Endothelial cell of umbilical vein (primary cell): ENCODE results near the gene NEDD4L. TPM values are rescaled to one million over a fixed set of nuclear protein-coding genes. Genes with fewer than 3 reads are reported as not detected.

Experiments
- BruUV-seq: library from RNA; stranded (reverse); fragments of 400-500 nt; replicated peaks from 2 replicates; lab custom pipeline; 2021; lab: Mats Ljungman, UMichigan
- CTCF ChIA-PET: fragments of 300-600, 350-600 bp; sonication (Branson Sonifier 250); formaldehyde crosslinking; loops from one replicate; lab custom pipeline; 2021; ENCODE audit warnings: antibody characterized with exemption, inconsistent platforms; lab: Charles Lee
- POLR2A ChIA-PET: fragments of 300-600, 350-600 bp; sonication (Branson Sonifier 250); formaldehyde crosslinking; loops from one replicate; lab custom pipeline; 2021; ENCODE audit warnings: antibody characterized with exemption, inconsistent platforms; lab: Charles Lee
- DNase-seq: peaks from one replicate; pipeline ENCODE4 v3.0.0-alpha.2; 2011; ENCODE audit warnings: low read depth, low spot score
- FAIRE-seq: peaks from 2 replicates; lab custom pipeline; 2011; peaks lifted over from hg19 to GRCh38; lab: Jason Lieb, UNC
- H2AFZ ChIP-seq: 2 replicates; pipeline ENCODE4 v1.6.0; 2012; ENCODE audit warnings: low read depth, low read length, control low read depth, inconsistent platforms
- H3K27ac ChIP-seq: 2 replicates; pipeline ENCODE4 v1.5.1; 2011; ENCODE audit warnings: low read depth, mild to moderate bottlenecking, control low read depth, low read length, moderate library complexity; ENCODE audit not compliant: insufficient read depth
- H3K27me3 ChIP-seq, 2 experiments: 2 replicates each; pipeline versions ENCODE4 v1.6.0 to v1.6.1; 2011; ENCODE audit warnings: low read length in 2 of 2, mixed read lengths in 1 of 2; ENCODE audit not compliant: control insufficient read depth in 2 of 2, insufficient read depth in 2 of 2
- H3K36me3 ChIP-seq, 2 experiments: 2 replicates in 1 of 2; 3 replicates in 1 of 2; pipeline ENCODE4 v1.5.1; 2011; ENCODE audit warnings: low read length in 2 of 2, mild to moderate bottlenecking in 1 of 2, moderate library complexity in 1 of 2; ENCODE audit not compliant: control insufficient read depth in 2 of 2, insufficient read depth in 2 of 2; ENCODE audit errors: extremely low read depth in 1 of 2
- H3K4me1 ChIP-seq: 3 replicates; pipeline ENCODE4 v1.5.1; 2011; ENCODE audit warnings: mild to moderate bottlenecking, low read length; ENCODE audit not compliant: control insufficient read depth, insufficient read depth; ENCODE audit errors: extremely low read depth
- H3K4me2 ChIP-seq: 2 replicates; pipeline ENCODE4 v1.6.1; 2011; ENCODE audit warnings: low read length, control low read depth, mixed read lengths; ENCODE audit not compliant: insufficient read depth
- H3K4me3 ChIP-seq, 3 experiments: fragments of 200-600 bp in 1 of 3; sonication (generic), shearing (Covaris generic) in 1 of 3; replicated peaks in 1 of 3; 2 replicates each; pipeline ENCODE4 v1.5.1; 2011 to 2016; ENCODE audit warnings: control low read depth in 3 of 3, low read length in 3 of 3, mild to moderate bottlenecking in 2 of 3, inconsistent platforms in 1 of 3, low read depth in 1 of 3, moderate library complexity in 1 of 3; ENCODE audit not compliant: insufficient read depth in 1 of 3
- H3K79me2 ChIP-seq: 2 replicates; pipeline ENCODE4 v1.6.0; 2012; ENCODE audit warnings: low read length, inconsistent platforms; ENCODE audit not compliant: control insufficient read depth, insufficient read depth
- H3K9ac ChIP-seq: replicated peaks from 2 replicates; pipeline ENCODE3; 2011; ENCODE audit warnings: low read length, control low read depth; ENCODE audit not compliant: insufficient read depth; ENCODE audit errors: extremely low read depth
- H3K9me1 ChIP-seq: replicated peaks from 3 replicates; pipeline ENCODE4 v1.6.0; 2011; ENCODE audit warnings: mild to moderate bottlenecking, low read length; ENCODE audit not compliant: control insufficient read depth, insufficient read depth; ENCODE audit errors: extremely low read depth
- H3K9me3 ChIP-seq: replicated peaks from 2 replicates; pipeline ENCODE4 v1.5.1; 2012; ENCODE audit warnings: low read length, inconsistent platforms; ENCODE audit not compliant: control insufficient read depth, insufficient read depth
- H4K20me1 ChIP-seq: replicated peaks from 2 replicates; pipeline ENCODE3; 2011; ENCODE audit warnings: mild to moderate bottlenecking, low read length; ENCODE audit not compliant: control insufficient read depth, insufficient read depth; ENCODE audit errors: extremely low read depth
- CTCF ChIP-seq, 2 donors: IDR thresholded peaks; 1 replicate in 1 of 2; 2 replicates in 1 of 2; pipeline ENCODE4 v1.5.1; 2011; ENCODE audit warnings: low read length in 2 of 2, mild to moderate bottlenecking in 2 of 2, moderate library complexity in 2 of 2, control low read depth in 1 of 2, inconsistent platforms in 1 of 2, low read depth in 1 of 2; ENCODE audit not compliant: insufficient read depth in 1 of 2; ENCODE audit errors: extremely low read depth in 1 of 2
- EZH2 ChIP-seq: IDR thresholded peaks from 2 replicates; pipeline ENCODE4 v1.6.1; 2012; ENCODE audit warnings: borderline replicate concordance, low read depth, mild to moderate bottlenecking, moderate library complexity, low read length, inconsistent platforms; ENCODE audit not compliant: severe bottlenecking
- FOS ChIP-seq: IDR thresholded peaks from 2 replicates; pipeline ENCODE4 v1.6.1; 2011; ENCODE audit warnings: mild to moderate bottlenecking, low read length, moderate library complexity, borderline replicate concordance; ENCODE audit not compliant: insufficient read depth
- GATA2 ChIP-seq: IDR thresholded peaks from 2 replicates; pipeline ENCODE4 v1.7.0; 2011; ENCODE audit warnings: low read depth, mild to moderate bottlenecking, moderate library complexity, mixed read lengths, low read length; ENCODE audit not compliant: insufficient read length, insufficient read depth
- JUN ChIP-seq: IDR thresholded peaks from 2 replicates; pipeline ENCODE4 v1.6.1; 2011; ENCODE audit warnings: borderline replicate concordance, low read depth; ENCODE audit not compliant: insufficient read length, insufficient read depth
- MAX ChIP-seq: IDR thresholded peaks from 2 replicates; pipeline ENCODE4 v1.6.1; 2011; ENCODE audit not compliant: insufficient read depth, insufficient read length
- MYC ChIP-seq: IDR thresholded peaks from one replicate; pipeline ENCODE4 v1.6.1; 2011; ENCODE audit warnings: mild to moderate bottlenecking, low read depth, low read length
- POLR2A ChIP-seq: IDR thresholded peaks from 2 replicates; pipeline ENCODE4 v1.6.1; 2012; ENCODE audit warnings: low read depth, mild to moderate bottlenecking, control low read depth, low read length
- POLR2AphosphoS5 ChIP-seq: IDR thresholded peaks from 2 replicates; pipeline ENCODE4 v1.6.1; 2012; ENCODE audit warnings: low read depth, mild to moderate bottlenecking, control low read depth, low read length, moderate library complexity; ENCODE audit not compliant: insufficient read depth
- dilution Hi-C: fragments of 300-500 bp; cut with MboI; formaldehyde crosslinking; loops from one replicate; pipeline ENCODE4 v1.15.0; 2019; ENCODE audit warnings: low sequenced_read_pairs; ENCODE audit not compliant: extremely low pct_ligation_motif_present
- intact Hi-C: fragments of 100-400 bp; cut with micrococcal nuclease; formaldehyde crosslinking; loops from one replicate; pipeline ENCODE4 v1.10.0; 2022
- polyA plus RNA-seq, 4 experiments: library from polyadenylated mRNA; depleted of rRNA in 3 of 4; stranded (reverse) in 3 of 4; unstranded in 1 of 4; fragments of >200 nt; gene quantifications; 2 replicates each; pipeline versions ENCODE4 v1.2.1 to v1.2.3, GENCODE V29; 2011 to 2012; ENCODE audit warnings: missing spikeins in 1 of 4
- total RNA-seq: library from RNA; stranded (reverse); gene quantifications from 2 replicates; pipeline ENCODE4 v1.2.3, GENCODE V29; 2021

Gene NEDD4L
- total and polyA plus RNA-seq, 2 donors (not counting 3 experiments of a cell fraction or from before 2014, with no cell fraction given): 20.5 to 78.9 TPM

GRCh38 chr18:58438161-58438957, 394.3 kb downstream of the NEDD4L start:
- CTCF ChIA-PET: no interaction called here
- H3K9ac ChIP-seq: no peak overlapping the region
- dilution Hi-C loops: no loop called here

More at GRCh38 chr18:58438161-58438957, 394.3 kb downstream of the NEDD4L start:
- Histone ChIP-seq H4K20me1 (no peaks in the 10 kb centered on the region), H3K4me2 (no peak overlapping the region), H3K4me3 (no peak overlapping the region), H3K27ac (no peak overlapping the region), H3K36me3 (no peaks in the 10 kb centered on the region), H3K27me3 (peaks cover 5 to 7% of the 10 kb centered on the region in 2 experiments), H3K9me1 (no peaks in the 10 kb centered on the region), H3K9me3 (no peaks in the 10 kb centered on the region), H2AFZ (no peak overlapping the region), H3K79me2 (no peaks in the 10 kb centered on the region), H3K4me1 (no peaks in the 10 kb centered on the region)
- no TSS peak for BruUV-seq
- POLR2A ChIA-PET: no interaction called here
- TF ChIP-seq GATA2 (no peak), CTCF (IDR thresholded peaks at IDR 0.05; ENCODE audit: extremely low read depth in 1 of 2, insufficient read depth in 1 of 2, low read depth in 1 of 2, low read length in 2 of 2) (no peak), POLR2AphosphoS5 (no peak), EZH2 (no peak), JUN (no peak), MYC (no peak), POLR2A (no peak), FOS (no peak), MAX (no peak)
- DNase-seq (no peak), FAIRE-seq (no peak)
- intact Hi-C loops: no loop called here
